Activated gamma-delta T cell (primary cell): ENCODE data around the gene ADGRF1.
"Not testable (repeated sequence)": the region's sequence is repeated elsewhere in the genome, so short reads cannot be mapped to it uniquely, and the experiment has no call there.

Source experiments
- DNase-seq: peaks from one replicate; lab custom pipeline; 2025; lab: John Stamatoyannopoulos, UW

The ADGRF1 gene

GRCh38 chr6:47061309-47062300 lies 19.5 kb upstream of the ADGRF1 start:
- no peak for DNase-seq

- DNase-seq, result no peak
Measured at GRCh38 chr6:47059216-47059885, 17.2 kb upstream of the ADGRF1 start.

- no peak for DNase-seq
Measured at GRCh38 chr6:47057830-47058540, 15.9 kb upstream of the ADGRF1 start.

GRCh38 chr6:47056832-47057231 lies 14.7 kb upstream of the ADGRF1 start:
- DNase-seq, result no peak

- DNase-seq, result not testable (repeated sequence)
Measured at GRCh38 chr6:47054302-47054701, 12.2 kb upstream of the ADGRF1 start.

- DNase-seq, result no peak
Measured at GRCh38 chr6:47048638-47049037, 6.5 kb upstream of the ADGRF1 start.

GRCh38 chr6:47047479-47048407 lies 5.6 kb upstream of the ADGRF1 start:
- DNase-seq, result no peak

- DNase-seq, result no peak
Measured at GRCh38 chr6:47047097-47047478, 5.0 kb upstream of the ADGRF1 start.

- no peak for DNase-seq
Measured at GRCh38 chr6:47044397-47044796, 2.3 kb upstream of the ADGRF1 start.

GRCh38 chr6:47043286-47043685 lies 1.2 kb upstream of the ADGRF1 start:
- DNase-seq, result no peak

- no peak for DNase-seq
Measured at GRCh38 chr6:47041741-47042140, 391 bp downstream of the ADGRF1 start.

- no peak for DNase-seq
Measured at GRCh38 chr6:47034926-47035325, 7.2 kb downstream of the ADGRF1 start.

GRCh38 chr6:47034421-47034820 lies 7.7 kb downstream of the ADGRF1 start:
- DNase-seq, result no peak

GRCh38 chr6:47032974-47033765 lies 9.0 kb downstream of the ADGRF1 start:
- no peak for DNase-seq

- DNase-seq, result no peak
Measured at GRCh38 chr6:47031656-47032055, 10.5 kb downstream of the ADGRF1 start.

- no peak for DNase-seq
Measured at GRCh38 chr6:47029865-47030561, 12.1 kb downstream of the ADGRF1 start.

GRCh38 chr6:47028835-47029360 lies 13.2 kb downstream of the ADGRF1 start:
- DNase-seq, result no peak

GRCh38 chr6:47027315-47027714 lies 14.8 kb downstream of the ADGRF1 start:
- DNase-seq, result no peak

- no peak for DNase-seq
Measured at GRCh38 chr6:47026679-47027078, 15.5 kb downstream of the ADGRF1 start.

GRCh38 chr6:47023573-47023972 lies 18.6 kb downstream of the ADGRF1 start:
- no peak for DNase-seq
